ENCODE results near the gene NPY1R.

DNA sequence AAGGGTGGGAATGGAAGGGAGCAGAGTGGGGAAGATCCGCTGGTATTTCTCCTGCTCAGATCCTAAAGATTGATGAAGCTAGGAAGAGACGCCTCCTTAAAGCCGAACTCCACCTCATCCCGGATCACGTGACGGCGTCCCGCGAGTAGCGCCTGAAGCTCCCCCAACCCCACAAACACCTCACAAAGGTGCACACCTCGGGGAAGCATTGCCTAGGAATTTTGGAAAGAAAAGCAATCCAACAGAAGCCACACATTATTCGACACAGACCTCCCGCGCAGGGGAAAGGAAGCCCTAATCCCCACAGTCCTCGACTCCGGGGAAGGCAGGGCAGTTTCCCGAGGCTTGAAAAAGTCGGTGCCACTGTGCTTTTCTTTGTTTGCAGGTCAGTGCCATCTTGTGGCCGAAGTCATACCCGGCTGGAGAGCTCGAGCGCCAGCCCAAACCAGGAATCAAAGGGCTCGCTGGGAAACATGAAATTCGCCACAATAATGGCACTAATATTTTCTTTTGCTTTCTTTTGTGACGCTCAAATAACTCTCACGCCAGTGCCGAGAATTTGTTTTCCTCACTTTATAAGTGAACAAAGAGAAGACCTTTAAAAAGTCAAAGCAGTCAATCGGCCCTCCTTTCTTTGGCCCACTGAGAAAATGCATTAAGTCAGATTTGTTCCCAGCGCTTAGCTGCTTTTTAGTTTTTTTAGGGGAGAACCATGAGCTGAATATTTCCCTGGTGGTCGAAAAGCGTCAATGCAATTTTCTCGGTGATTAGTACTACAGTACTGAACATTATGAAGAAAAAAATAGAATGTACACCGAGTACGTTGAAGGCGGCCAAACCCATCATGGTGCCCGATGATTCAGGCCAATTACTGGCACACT is at the start of gene NPY1R:
- TF ChIP-seq POLR2A (IDR thresholded peaks at IDR 0.05; ENCODE audit: low read depth, low read length) (no peak), BRCA1 (IDR thresholded peaks at IDR 0.05; ENCODE audit: low read depth, low read length) (no peak), CHD4 (IDR thresholded peaks at IDR 0.05) (no peak), POLR2AphosphoS5 (IDR thresholded peaks at IDR 0.05; ENCODE audit: low read length) (no peak), KDM1A (IDR thresholded peaks at IDR 0.05; ENCODE audit: borderline replicate concordance) (no peak), EED (IDR thresholded peaks at IDR 0.05; ENCODE audit: low read depth) (no peak), GATAD2B (conservative IDR thresholded peaks at IDR 0.05; ENCODE audit: low read depth) (no peak)
- TF ChIP-seq, protein P1, sequence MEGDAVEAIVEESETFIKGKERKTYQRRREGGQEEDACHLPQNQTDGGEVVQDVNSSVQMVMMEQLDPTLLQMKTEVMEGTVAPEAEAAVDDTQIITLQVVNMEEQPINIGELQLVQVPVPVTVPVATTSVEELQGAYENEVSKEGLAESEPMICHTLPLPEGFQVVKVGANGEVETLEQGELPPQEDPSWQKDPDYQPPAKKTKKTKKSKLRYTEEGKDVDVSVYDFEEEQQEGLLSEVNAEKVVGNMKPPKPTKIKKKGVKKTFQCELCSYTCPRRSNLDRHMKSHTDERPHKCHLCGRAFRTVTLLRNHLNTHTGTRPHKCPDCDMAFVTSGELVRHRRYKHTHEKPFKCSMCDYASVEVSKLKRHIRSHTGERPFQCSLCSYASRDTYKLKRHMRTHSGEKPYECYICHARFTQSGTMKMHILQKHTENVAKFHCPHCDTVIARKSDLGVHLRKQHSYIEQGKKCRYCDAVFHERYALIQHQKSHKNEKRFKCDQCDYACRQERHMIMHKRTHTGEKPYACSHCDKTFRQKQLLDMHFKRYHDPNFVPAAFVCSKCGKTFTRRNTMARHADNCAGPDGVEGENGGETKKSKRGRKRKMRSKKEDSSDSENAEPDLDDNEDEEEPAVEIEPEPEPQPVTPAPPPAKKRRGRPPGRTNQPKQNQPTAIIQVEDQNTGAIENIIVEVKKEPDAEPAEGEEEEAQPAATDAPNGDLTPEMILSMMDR (IDR thresholded peaks at IDR 0.05 in 2 of 3, conservative IDR thresholded peaks at IDR 0.05 in 1 of 3; ENCODE audit: control insufficient read depth in 2 of 3, extremely low read depth in 1 of 3, insufficient read depth in 1 of 3, low read depth in 3 of 3, low read length in 3 of 3), result peak; percentile 55 to 61 (median 57)
- TF ChIP-seq, protein P2, sequence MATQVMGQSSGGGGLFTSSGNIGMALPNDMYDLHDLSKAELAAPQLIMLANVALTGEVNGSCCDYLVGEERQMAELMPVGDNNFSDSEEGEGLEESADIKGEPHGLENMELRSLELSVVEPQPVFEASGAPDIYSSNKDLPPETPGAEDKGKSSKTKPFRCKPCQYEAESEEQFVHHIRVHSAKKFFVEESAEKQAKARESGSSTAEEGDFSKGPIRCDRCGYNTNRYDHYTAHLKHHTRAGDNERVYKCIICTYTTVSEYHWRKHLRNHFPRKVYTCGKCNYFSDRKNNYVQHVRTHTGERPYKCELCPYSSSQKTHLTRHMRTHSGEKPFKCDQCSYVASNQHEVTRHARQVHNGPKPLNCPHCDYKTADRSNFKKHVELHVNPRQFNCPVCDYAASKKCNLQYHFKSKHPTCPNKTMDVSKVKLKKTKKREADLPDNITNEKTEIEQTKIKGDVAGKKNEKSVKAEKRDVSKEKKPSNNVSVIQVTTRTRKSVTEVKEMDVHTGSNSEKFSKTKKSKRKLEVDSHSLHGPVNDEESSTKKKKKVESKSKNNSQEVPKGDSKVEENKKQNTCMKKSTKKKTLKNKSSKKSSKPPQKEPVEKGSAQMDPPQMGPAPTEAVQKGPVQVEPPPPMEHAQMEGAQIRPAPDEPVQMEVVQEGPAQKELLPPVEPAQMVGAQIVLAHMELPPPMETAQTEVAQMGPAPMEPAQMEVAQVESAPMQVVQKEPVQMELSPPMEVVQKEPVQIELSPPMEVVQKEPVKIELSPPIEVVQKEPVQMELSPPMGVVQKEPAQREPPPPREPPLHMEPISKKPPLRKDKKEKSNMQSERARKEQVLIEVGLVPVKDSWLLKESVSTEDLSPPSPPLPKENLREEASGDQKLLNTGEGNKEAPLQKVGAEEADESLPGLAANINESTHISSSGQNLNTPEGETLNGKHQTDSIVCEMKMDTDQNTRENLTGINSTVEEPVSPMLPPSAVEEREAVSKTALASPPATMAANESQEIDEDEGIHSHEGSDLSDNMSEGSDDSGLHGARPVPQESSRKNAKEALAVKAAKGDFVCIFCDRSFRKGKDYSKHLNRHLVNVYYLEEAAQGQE (IDR thresholded peaks at IDR 0.05; ENCODE audit: low read depth, low read length), result no peak
